Femur (tissue), 1 donor: Measurements from ENCODE around the gene CST5.
"Not testable (repeated sequence)": the region's sequence is repeated elsewhere in the genome, so short reads cannot be mapped to it uniquely, and the experiment has no call there.

Source experiments
- DNase-seq: peaks from one replicate; pipeline ENCODE4 v3.0.0-alpha.2; 2017

CST5 gene

DNA sequence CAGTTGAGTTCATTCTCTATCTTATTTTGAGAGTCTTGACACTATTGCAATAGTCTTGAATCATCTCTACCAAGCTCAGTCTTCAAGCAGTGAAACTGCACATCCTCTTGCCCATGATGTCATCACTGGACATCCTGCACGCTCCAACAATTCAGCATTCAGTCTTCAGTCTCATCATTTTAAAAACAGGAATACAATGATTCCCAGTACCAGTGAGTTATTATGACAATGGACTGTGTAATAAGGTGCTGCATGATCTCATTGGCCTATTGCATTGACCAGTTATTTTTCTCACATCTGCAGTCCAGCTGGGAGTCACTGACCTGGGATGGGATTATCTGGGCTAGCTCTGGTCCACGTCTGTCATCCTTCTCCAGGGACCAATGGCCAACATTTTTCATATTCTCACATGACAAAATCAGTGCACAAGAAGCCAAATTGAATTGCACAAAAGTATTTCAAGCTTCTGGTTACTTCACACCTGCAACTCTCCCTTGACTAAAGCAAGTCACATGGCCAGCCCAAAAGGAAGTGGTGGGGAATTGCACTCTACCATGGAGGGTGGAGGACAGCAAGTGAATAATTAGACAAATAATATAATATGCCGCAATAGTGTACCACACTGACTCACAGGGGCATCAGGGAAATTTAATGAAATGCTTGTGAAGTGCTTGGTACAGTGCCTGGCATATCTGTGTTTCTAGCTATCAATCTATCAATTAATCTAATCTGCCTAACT, 46.6 kb downstream of the CST5 start:
- no peak for DNase-seq

DNA sequence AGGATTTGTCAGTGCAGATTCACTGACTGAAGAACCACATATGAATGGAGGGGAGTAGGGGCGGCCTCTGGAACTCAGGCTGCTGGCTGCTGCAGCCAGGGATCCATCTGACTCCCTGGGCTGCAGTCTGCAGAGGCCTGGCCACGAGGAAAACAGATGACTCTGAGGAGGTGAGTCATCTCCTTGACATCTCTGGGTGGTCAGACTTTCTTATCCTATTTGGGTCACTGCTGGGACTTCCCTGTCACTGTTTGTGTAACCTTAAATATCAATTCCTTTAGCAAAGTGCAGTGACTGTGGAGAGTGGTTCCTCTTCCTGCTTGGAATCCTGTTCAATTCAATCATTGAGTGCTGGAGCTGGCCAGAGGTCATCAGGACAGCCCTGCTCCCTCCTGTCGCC, 47.6 kb downstream of the CST5 start:
- not testable (repeated sequence) for DNase-seq

- no peak for DNase-seq
Observed at GRCh38 chr20:23826541-23827021, 53.0 kb downstream of the CST5 start, which contains the start of gene CST2. Gene CST2 (minus strand): TSS chr20:23826729. CDS start chr20:23826660, 69 bp downstream.
